ENCODE results near the gene CACNA2D4. TPM values are rescaled to one million over a fixed set of nuclear protein-coding genes. Genes with fewer than 3 reads are reported as not detected.

CACNA2D4 gene
- total RNA-seq, 6 experiments from 2014 or later, result 0.07 to 0.26 (median 0.23) TPM; not detected in 2

GRCh38 chr12:1810201-1810930 is 108.1 kb downstream of the CACNA2D4 start:
- DNase-seq, result no peak
- H3K27ac Mint-ChIP-seq, result no peak overlapping the region
- 0 out of 2 replicates have a peak, but pooled peaks cover 5% of the 10 kb centered on the region for H3K4me1 Mint-ChIP-seq (ENCODE audit: low read depth)
- no peaks in the 10 kb centered on the region for H3K36me3 Mint-ChIP-seq (ENCODE audit: low read depth)
- no peak overlapping the region for H3K4me3 Mint-ChIP-seq
- no peak for TF ChIP-seq CTCF (IDR thresholded peaks at IDR 0.05)
- H3K27me3 Mint-ChIP-seq (ENCODE audit: insufficient read depth), result peaks cover 47% of the 10 kb centered on the region
- H3K9me3 Mint-ChIP-seq, result no peaks in the 10 kb centered on the region

GRCh38 chr12:1809591-1810190 is 108.8 kb downstream of the CACNA2D4 start:
- no peak for TF ChIP-seq CTCF (IDR thresholded peaks at IDR 0.05)
- H3K27ac Mint-ChIP-seq, result no peak overlapping the region
- no peak for DNase-seq
- no peaks in the 10 kb centered on the region for H3K36me3 Mint-ChIP-seq (ENCODE audit: low read depth)
- H3K27me3 Mint-ChIP-seq (ENCODE audit: insufficient read depth), result peaks cover 40% of the 10 kb centered on the region
- H3K9me3 Mint-ChIP-seq, result no peaks in the 10 kb centered on the region
- H3K4me3 Mint-ChIP-seq, result no peak overlapping the region
- peaks cover 7% of the 10 kb centered on the region for H3K4me1 Mint-ChIP-seq (ENCODE audit: low read depth)

- H3K9me3 Mint-ChIP-seq, result no peaks in the 10 kb centered on the region
- peaks cover 13% of the 10 kb centered on the region for H3K4me1 Mint-ChIP-seq (ENCODE audit: low read depth)
- no peak overlapping the region for H3K4me3 Mint-ChIP-seq
- DNase-seq, result no peak
- H3K27ac Mint-ChIP-seq, result no peak overlapping the region
- no peaks in the 10 kb centered on the region for H3K36me3 Mint-ChIP-seq (ENCODE audit: low read depth)
- TF ChIP-seq CTCF (IDR thresholded peaks at IDR 0.05), result no peak
- peaks cover 34% of the 10 kb centered on the region for H3K27me3 Mint-ChIP-seq (ENCODE audit: insufficient read depth)
Observed at GRCh38 chr12:1808798-1809480, 109.5 kb downstream of the CACNA2D4 start.

GRCh38 chr12:1808036-1808797 is 110.2 kb downstream of the CACNA2D4 start:
- peaks cover 13% of the 10 kb centered on the region for H3K4me1 Mint-ChIP-seq (ENCODE audit: low read depth)
- no peak overlapping the region for H3K27ac Mint-ChIP-seq
- H3K27me3 Mint-ChIP-seq (ENCODE audit: insufficient read depth), result peaks cover 31% of the 10 kb centered on the region
- no peaks in the 10 kb centered on the region for H3K9me3 Mint-ChIP-seq
- H3K36me3 Mint-ChIP-seq (ENCODE audit: low read depth), result no peaks in the 10 kb centered on the region
- H3K4me3 Mint-ChIP-seq, result no peak overlapping the region
- DNase-seq, result no peak
- TF ChIP-seq CTCF (IDR thresholded peaks at IDR 0.05), result no peak

GRCh38 chr12:1807087-1807860 is 111.2 kb downstream of the CACNA2D4 start:
- no peak for DNase-seq
- Mint-ChIP-seq H3K36me3 (ENCODE audit: low read depth) (no peaks in the 10 kb centered on the region), H3K27ac (no peak overlapping the region), H3K4me3 (no peak overlapping the region), H3K4me1 (ENCODE audit: low read depth) (peaks cover 8% of the 10 kb centered on the region), H3K9me3 (no peaks in the 10 kb centered on the region), H3K27me3 (ENCODE audit: insufficient read depth) (peaks cover 27% of the 10 kb centered on the region)
- TF ChIP-seq CTCF (IDR thresholded peaks at IDR 0.05), result no peak
